ENCODE data around the gene FOXP2.
"Not testable (repeated sequence)": the region's sequence is repeated elsewhere in the genome, so short reads cannot be mapped to it uniquely, and the experiment has no call there.

The FOXP2 gene

GRCh38 chr7:114507381-114507780 is 92.8 kb downstream of the FOXP2 start:
- no peak for DNase-seq

DNA sequence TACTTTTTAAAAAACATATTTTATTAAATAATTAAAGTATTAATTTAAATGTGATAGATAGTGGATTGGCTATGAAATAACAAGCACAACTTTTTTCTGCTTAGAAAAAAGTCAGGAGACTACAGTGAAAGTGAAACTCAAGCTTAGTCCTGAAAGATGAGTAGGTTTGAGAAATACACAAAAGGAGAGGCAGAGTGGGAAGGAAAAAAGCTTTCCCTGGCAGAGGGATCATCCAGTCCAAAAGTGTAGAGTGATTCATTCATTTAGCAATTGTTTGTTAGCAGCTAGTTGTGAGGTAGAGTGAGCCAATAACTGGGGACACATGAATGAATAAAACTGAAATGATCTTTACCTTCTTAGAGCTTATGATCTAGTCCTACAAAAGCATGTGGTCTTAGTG is 93.5 kb downstream of the FOXP2 start:
- DNase-seq, result no peak

DNA sequence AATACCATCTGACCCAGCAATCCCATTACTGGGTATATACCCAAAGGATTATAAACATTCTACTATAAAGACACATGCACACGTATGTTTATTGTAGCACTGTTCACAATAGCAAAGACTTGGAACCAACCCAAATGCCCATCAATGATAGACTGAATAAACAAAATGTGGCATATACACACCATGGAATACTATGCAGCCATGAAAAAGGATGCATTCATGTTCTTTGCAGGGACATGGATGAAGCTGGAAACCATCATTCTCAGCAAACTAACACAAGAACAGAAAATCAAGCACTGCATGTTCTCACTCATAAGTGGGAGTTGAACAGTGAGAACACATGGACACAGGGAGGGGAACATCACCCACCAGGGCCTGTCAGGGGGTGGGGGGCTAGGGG is 96.2 kb downstream of the FOXP2 start:
- DNase-seq, result not testable (repeated sequence)

DNA sequence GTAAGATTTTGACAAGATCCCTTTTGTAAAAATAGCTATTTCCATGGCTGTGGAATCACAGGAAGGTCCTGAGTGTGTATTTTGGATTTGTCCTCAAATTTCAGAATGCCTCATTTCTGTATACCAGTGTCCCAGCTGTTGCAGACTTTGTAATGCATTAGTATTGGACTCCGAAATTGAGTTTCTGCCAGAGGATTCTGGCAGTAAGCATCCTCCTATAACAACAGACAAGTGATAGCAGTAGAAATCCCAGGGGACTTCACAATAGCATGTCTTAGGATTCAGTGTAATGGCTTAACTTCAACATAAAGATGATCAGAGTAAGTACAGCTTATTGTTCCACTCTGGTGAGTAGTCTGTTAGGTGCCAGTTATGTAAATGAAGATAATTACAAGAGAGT is 104.6 kb downstream of the FOXP2 start:
- DNase-seq, result no peak

DNA sequence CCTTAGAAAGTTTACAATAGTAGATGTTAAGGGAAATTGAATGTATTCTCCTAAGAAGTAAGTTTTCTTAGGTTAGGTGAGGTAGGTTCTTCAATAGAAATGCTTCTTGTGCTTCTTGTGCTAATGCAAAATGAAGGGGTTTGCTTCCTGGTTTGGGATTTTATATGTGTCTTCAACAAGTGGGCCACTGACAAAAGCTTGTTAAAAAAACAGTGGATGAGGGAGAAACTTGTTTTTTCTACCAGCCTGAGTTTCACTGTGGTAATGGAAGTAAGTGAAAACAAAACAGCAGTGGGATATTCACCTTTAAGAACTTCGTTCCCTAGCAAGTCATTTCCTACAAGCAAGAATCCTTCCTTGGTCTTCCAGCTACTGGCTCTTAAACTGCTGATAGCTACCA is 107.5 kb downstream of the FOXP2 start:
- DNase-seq, result no peak

DNA sequence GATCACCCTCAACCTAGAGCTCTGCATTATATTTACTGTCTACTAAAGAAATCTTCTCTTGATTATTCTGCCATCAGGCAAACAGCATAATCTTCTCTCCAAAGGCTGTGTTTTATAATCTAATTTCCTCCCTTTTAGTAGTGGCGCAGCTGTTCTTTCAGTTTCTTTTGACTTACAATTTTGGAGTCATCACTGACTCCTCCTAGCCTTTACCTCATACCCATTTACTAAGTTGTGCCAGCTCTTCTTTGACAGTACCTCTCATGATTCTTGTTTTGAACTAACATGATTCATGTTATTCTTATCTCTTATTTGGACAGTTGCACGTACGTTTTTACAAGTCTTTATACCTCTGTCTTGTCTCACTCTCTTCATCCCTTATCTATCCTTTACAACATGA is 113.0 kb downstream of the FOXP2 start:
- no peak for DNase-seq

GRCh38 chr7:114530057-114530611 is 115.5 kb downstream of the FOXP2 start:
- DNase-seq, result no peak

- DNase-seq, result no peak
Observed at GRCh38 chr7:114531326-114531725, 116.7 kb downstream of the FOXP2 start.

- DNase-seq, result no peak
Observed at GRCh38 chr7:114533131-114533530, 118.5 kb downstream of the FOXP2 start.

DNA sequence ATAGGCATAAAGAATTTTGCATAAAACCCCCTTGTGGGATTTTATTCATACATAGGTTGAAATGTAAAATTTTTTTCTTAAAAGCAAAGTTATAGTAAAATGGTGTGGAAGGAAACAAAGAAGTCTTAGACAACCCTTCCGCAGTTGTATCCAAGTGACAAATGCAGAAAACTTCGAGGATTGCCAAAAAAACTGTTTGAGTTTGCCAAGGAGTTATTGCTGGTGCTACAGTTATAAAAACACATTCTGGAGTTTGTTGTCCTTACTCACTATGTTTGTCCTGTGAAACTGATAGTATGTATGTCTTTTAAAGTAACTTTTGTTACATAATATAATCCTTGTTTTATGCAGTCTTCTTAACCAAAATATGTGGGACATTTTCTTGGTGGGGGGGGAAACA is 120.3 kb downstream of the FOXP2 start:
- no peak for DNase-seq

DNA sequence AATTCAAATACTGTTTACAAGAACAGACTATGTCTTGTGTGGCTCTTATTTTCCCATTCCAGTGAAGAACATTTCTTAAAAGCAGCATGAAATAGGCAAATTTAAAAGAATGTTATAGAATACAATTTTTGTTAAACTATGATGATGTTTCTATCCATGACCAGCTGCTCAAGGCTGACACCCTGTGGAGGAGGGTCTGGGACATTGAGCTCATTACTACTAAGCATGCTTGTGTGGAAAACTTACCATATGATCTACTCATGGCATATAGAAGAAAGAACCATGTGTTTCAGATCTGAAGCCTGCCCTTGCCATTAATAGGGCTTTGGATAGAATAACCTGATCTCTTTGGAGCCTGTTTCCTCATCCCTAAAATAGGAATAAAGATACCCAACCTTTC is 125.0 kb downstream of the FOXP2 start:
- peak; percentile 5 for DNase-seq

DNA sequence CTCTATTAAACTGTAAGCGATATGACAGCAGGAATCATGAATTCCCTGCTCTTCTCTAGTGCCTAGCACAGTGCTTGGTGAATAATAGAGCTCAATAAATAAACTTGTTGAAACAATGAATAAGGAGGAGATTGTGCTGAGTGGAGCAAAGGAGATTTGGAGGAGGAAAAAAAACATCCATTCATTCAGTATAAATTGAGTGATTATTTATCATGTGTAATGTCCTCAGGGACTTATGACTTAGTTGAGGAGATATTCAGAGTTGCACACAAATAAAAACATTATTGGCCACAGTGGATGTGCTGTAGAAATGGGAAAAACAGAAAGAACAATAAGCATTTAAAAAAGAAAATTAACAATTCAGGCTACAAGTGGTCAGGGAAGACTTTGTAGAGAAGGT is 125.7 kb downstream of the FOXP2 start:
- no peak for DNase-seq

- not testable (repeated sequence) for DNase-seq
Observed at GRCh38 chr7:114547346-114547745, 132.7 kb downstream of the FOXP2 start.

- DNase-seq, result no peak
Observed at GRCh38 chr7:114548081-114548980, 133.7 kb downstream of the FOXP2 start.

- DNase-seq, result peak; percentile 62
Observed at GRCh38 chr7:114554781-114555537, 140.3 kb downstream of the FOXP2 start.

- DNase-seq, result no peak
Observed at GRCh38 chr7:114567416-114567815, 152.8 kb downstream of the FOXP2 start.

GRCh38 chr7:114569220-114569619 is 154.6 kb downstream of the FOXP2 start:
- no peak for DNase-seq

DNA sequence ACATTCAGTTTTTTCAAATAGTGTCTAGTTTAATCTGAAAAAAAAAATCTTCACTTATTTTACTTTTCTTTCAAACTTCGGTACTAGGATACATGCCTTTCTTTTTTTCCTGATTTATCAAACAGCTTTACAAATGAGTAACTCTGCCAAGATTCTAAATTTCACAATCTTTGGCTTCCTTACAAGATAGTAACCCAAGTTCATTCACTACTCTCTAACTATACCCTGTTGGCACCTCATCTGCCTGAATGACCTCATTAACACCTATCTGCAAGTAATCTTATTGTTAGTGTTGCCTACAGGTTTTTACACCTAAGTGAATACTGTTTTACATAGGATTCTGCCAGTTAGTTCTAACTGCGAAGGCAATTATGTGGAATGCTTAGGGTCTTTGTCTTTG is 159.8 kb downstream of the FOXP2 start:
- no peak for DNase-seq

GRCh38 chr7:114575098-114575497 is 160.5 kb downstream of the FOXP2 start:
- no peak for DNase-seq

DNA sequence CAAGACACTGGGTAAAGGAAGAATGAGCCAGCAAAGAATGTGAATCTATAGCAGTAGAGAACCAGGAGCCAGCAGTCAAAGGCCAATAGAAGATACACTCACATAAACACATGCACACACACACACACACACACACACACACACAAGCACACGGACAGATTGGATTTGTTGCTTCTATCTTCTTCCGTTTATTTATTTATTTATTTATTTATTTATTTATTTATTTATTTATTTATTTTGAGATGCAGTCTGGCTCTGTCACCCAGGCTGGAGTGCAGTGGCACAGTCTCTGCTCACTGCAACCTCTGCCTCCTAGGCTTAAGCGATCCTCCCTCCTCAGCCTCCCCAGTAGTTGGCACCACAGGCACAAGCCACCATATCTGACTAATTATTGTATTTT is 166.3 kb downstream of the FOXP2 start:
- not testable (repeated sequence) for DNase-seq

GRCh38 chr7:114588506-114588905 is 173.9 kb downstream of the FOXP2 start:
- DNase-seq, result no peak

DNA sequence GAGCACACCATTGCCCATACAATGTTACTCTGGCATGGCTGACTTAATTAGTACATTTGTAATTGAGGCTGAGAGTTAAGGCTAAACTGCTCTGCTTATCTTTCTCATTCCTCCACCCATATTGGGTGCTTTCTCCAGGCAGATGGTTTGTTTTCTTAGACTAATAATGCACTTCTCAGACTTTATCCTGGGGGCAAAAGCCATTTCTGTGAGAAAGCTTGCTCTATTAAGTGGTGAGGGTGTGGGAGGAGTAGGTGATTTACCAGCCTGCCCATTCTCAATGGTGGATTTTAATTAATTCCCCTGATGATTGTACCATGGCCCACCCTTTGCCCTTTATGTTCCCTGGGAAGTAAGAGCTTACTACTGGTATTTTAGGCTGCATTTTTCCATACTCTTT is 174.8 kb downstream of the FOXP2 start:
- DNase-seq, result no peak

GRCh38 chr7:114590298-114590697 is 175.7 kb downstream of the FOXP2 start:
- DNase-seq, result no peak

GRCh38 chr7:114598946-114599345 is 184.3 kb downstream of the FOXP2 start:
- DNase-seq, result no peak
